HUES48 (cell line): ENCODE results near the gene PPP4R4.

Source experiments
- H3K27ac ChIP-seq: one replicate; pipeline ENCODE4 v1.7.0; 2013; ENCODE audit warnings: low read depth, low read length, inconsistent platforms
- H3K27me3 ChIP-seq: 2 replicates; pipeline ENCODE4 v1.6.1; 2013; ENCODE audit warnings: mild to moderate bottlenecking, low read length; ENCODE audit not compliant: control insufficient read depth, insufficient read depth
- H3K36me3 ChIP-seq: 2 replicates; pipeline ENCODE4 v1.6.1; 2013; ENCODE audit warnings: low read length; ENCODE audit not compliant: control insufficient read depth, insufficient read depth
- H3K4me1 ChIP-seq: 2 replicates; pipeline ENCODE4 v1.6.1; 2013; ENCODE audit warnings: mild to moderate bottlenecking, low read length; ENCODE audit not compliant: control insufficient read depth, insufficient read depth
- H3K4me3 ChIP-seq: 2 replicates; pipeline ENCODE4 v1.5.1; 2013; ENCODE audit warnings: mild to moderate bottlenecking, low read depth, low read length
- H3K9ac ChIP-seq: 2 replicates; pipeline ENCODE4 v1.6.1; 2013; ENCODE audit warnings: mild to moderate bottlenecking, low read depth, low read length, moderate library complexity
- H3K9me3 ChIP-seq: 2 replicates; pipeline ENCODE4 v1.6.1; 2013; ENCODE audit warnings: low read length; ENCODE audit not compliant: control insufficient read depth, insufficient read depth

The PPP4R4 gene

GRCh38 chr14:94173885-94174603 is at the start of gene PPP4R4:
PPP4R4 (plus strand) TSS chr14:94174322; CDS start chr14:94174466, 144 bp downstream.
- H3K27me3 ChIP-seq: peaks cover 33% of the 10 kb centered on the region
- peak within 1 kb of the TSS; percentile 77 for H3K4me3 ChIP-seq
- peaks cover 21% of the 10 kb centered on the region for H3K4me1 ChIP-seq
- peak within 1 kb of the TSS; percentile 74 for H3K27ac ChIP-seq
- no peaks in the 10 kb centered on the region for H3K9me3 ChIP-seq
- H3K9ac ChIP-seq: peak within 1 kb of the TSS; percentile 35; the same call in 1 of the 2 replicates
- no peaks in the 10 kb centered on the region for H3K36me3 ChIP-seq

- no peaks in the 10 kb centered on the region for H3K36me3 ChIP-seq
These were observed 49.3 kb upstream of the PPP4R4 start for GRCh38 chr14:94124582-94125377.

GRCh38 chr14:94125659-94126418 is 48.3 kb upstream of the PPP4R4 start:
- Histone ChIP-seq H3K4me3 (no peak overlapping the region), H3K9ac (no peak overlapping the region), H3K9me3 (no peaks in the 10 kb centered on the region), H3K27me3 (no peaks in the 10 kb centered on the region; the same call in 1 of the 2 replicates), H3K36me3 (no peaks in the 10 kb centered on the region), H3K27ac (no peak overlapping the region), H3K4me1 (peaks cover 9% of the 10 kb centered on the region; the same call in 1 of the 2 replicates)

More at GRCh38 chr14:94124582-94125377, 49.3 kb upstream of the PPP4R4 start:
- Histone ChIP-seq H3K4me3 (no peak overlapping the region), H3K27me3 (no peaks in the 10 kb centered on the region; the same call in 1 of the 2 replicates), H3K27ac (no peak overlapping the region), H3K4me1 (peaks cover 5% of the 10 kb centered on the region; the same call in 1 of the 2 replicates), H3K9ac (no peak overlapping the region), H3K9me3 (no peaks in the 10 kb centered on the region)

GRCh38 chr14:94126419-94126677 is 47.8 kb upstream of the PPP4R4 start:
- H3K9ac ChIP-seq: no peak overlapping the region
- H3K27ac ChIP-seq: no peak overlapping the region
- H3K4me1 ChIP-seq: peaks cover 9% of the 10 kb centered on the region; the same call in 1 of the 2 replicates
- no peaks in the 10 kb centered on the region for H3K9me3 ChIP-seq
- no peaks in the 10 kb centered on the region; the same call in 1 of the 2 replicates for H3K27me3 ChIP-seq
- no peak overlapping the region for H3K4me3 ChIP-seq
- H3K36me3 ChIP-seq: no peaks in the 10 kb centered on the region

- H3K9me3 ChIP-seq: no peaks in the 10 kb centered on the region
- H3K9ac ChIP-seq: no peak overlapping the region
- H3K4me1 ChIP-seq: peaks cover 9% of the 10 kb centered on the region; the same call in 1 of the 2 replicates
- no peak overlapping the region for H3K4me3 ChIP-seq
- no peaks in the 10 kb centered on the region; the same call in 1 of the 2 replicates for H3K27me3 ChIP-seq
- H3K27ac ChIP-seq: no peak overlapping the region
- H3K36me3 ChIP-seq: no peaks in the 10 kb centered on the region
These were observed 47.3 kb upstream of the PPP4R4 start for GRCh38 chr14:94126800-94127199.

GRCh38 chr14:94127330-94127729 is 46.8 kb upstream of the PPP4R4 start:
- Histone ChIP-seq H3K4me1 (peaks cover 9% of the 10 kb centered on the region; the same call in 1 of the 2 replicates), H3K9me3 (no peaks in the 10 kb centered on the region), H3K27me3 (no peaks in the 10 kb centered on the region; the same call in 1 of the 2 replicates), H3K4me3 (no peak overlapping the region), H3K9ac (no peak overlapping the region), H3K27ac (no peak overlapping the region), H3K36me3 (no peaks in the 10 kb centered on the region)

GRCh38 chr14:94128216-94128839 is 45.8 kb upstream of the PPP4R4 start:
- H3K4me3 ChIP-seq: peak overlapping the region; percentile 87
- no peaks in the 10 kb centered on the region for H3K36me3 ChIP-seq
- H3K27me3 ChIP-seq: no peaks in the 10 kb centered on the region; the same call in 1 of the 2 replicates
- peaks cover 9% of the 10 kb centered on the region; the same call in 1 of the 2 replicates for H3K4me1 ChIP-seq
- H3K9ac ChIP-seq: no peak overlapping the region
- H3K27ac ChIP-seq: no peak overlapping the region
- no peaks in the 10 kb centered on the region for H3K9me3 ChIP-seq

GRCh38 chr14:94129111-94129757 is 44.9 kb upstream of the PPP4R4 start, which contains the start of gene IFI27L2:
IFI27L2 (minus strand) TSS chr14:94129604; CDS start chr14:94129564, 40 bp downstream.
- Histone ChIP-seq H3K9ac (no peak within 1 kb of the TSS), H3K27ac (peak within 1 kb of the TSS; percentile 59), H3K36me3 (no peaks in the 10 kb centered on the region), H3K4me3 (peak within 1 kb of the TSS; percentile 87), H3K27me3 (no peaks in the 10 kb centered on the region; the same call in 1 of the 2 replicates), H3K4me1 (peaks cover 9% of the 10 kb centered on the region; the same call in 1 of the 2 replicates), H3K9me3 (no peaks in the 10 kb centered on the region)

GRCh38 chr14:94129758-94130414 is 44.2 kb upstream of the PPP4R4 start:
- no peaks in the 10 kb centered on the region for H3K36me3 ChIP-seq
- no peaks in the 10 kb centered on the region for H3K9me3 ChIP-seq
- H3K9ac ChIP-seq: no peak overlapping the region
- H3K4me3 ChIP-seq: peak overlapping the region; percentile 87
- H3K27ac ChIP-seq: peak overlapping the region; percentile 39
- peaks cover 9% of the 10 kb centered on the region; the same call in 1 of the 2 replicates for H3K4me1 ChIP-seq
- no peaks in the 10 kb centered on the region; the same call in 1 of the 2 replicates for H3K27me3 ChIP-seq
